Cardiac fibroblast (primary cell): ENCODE measurements around the gene CALM1.

ENCODE experiments used
- DNase-seq, 2 donors: peaks; one replicate each; pipeline versions ENCODE4 v3.0.0 to v3.0.0-alpha.2; 2010; ENCODE audit warnings: low read depth in 2 of 2
- H3K4me3 ChIP-seq, 2 donors: replicated peaks in 1 of 2; 1 replicate in 1 of 2; 2 replicates in 1 of 2; pipeline ENCODE4 v1.5.1; 2011; ENCODE audit warnings: low read depth in 2 of 2, low read length in 2 of 2, mild to moderate bottlenecking in 2 of 2, moderate library complexity in 1 of 2
- CTCF ChIP-seq: IDR thresholded peaks from one replicate; pipeline ENCODE4 v1.5.1; 2011; ENCODE audit warnings: low read depth, mild to moderate bottlenecking, low read length, inconsistent platforms

CALM1 gene

GRCh38 chr14:90425373-90425879, 28.6 kb downstream of the CALM1 start:
- no peak for TF ChIP-seq CTCF
- DNase-seq: no peak

GRCh38 chr14:90426031-90426540, 29.3 kb downstream of the CALM1 start:
- no peak for TF ChIP-seq CTCF
- DNase-seq: no peak
- H3K4me3 ChIP-seq: no peak overlapping the region

More at GRCh38 chr14:90425373-90425879, 28.6 kb downstream of the CALM1 start:
- H3K4me3 ChIP-seq: no peak overlapping the region

GRCh38 chr14:90426663-90427062, 29.8 kb downstream of the CALM1 start:
- H3K4me3 ChIP-seq: no peak overlapping the region
- TF ChIP-seq CTCF: no peak
- DNase-seq: peak; percentile 33 to 86

GRCh38 chr14:90427848-90428426, 31.1 kb downstream of the CALM1 start:
- DNase-seq: no peak
- H3K4me3 ChIP-seq: no peak overlapping the region
- no peak for TF ChIP-seq CTCF

GRCh38 chr14:90428676-90429075, 31.8 kb downstream of the CALM1 start:
- TF ChIP-seq CTCF: no peak
- no peak for DNase-seq
- H3K4me3 ChIP-seq: no peak overlapping the region

- TF ChIP-seq CTCF: no peak
- no peak for DNase-seq
- H3K4me3 ChIP-seq: no peak overlapping the region
Observed at GRCh38 chr14:90429236-90429635, 32.4 kb downstream of the CALM1 start.

GRCh38 chr14:90429754-90430153, 32.9 kb downstream of the CALM1 start:
- H3K4me3 ChIP-seq: no peak overlapping the region
- DNase-seq: no peak
- no peak for TF ChIP-seq CTCF
